ENCODE data around the gene NKAIN1.

DNA sequence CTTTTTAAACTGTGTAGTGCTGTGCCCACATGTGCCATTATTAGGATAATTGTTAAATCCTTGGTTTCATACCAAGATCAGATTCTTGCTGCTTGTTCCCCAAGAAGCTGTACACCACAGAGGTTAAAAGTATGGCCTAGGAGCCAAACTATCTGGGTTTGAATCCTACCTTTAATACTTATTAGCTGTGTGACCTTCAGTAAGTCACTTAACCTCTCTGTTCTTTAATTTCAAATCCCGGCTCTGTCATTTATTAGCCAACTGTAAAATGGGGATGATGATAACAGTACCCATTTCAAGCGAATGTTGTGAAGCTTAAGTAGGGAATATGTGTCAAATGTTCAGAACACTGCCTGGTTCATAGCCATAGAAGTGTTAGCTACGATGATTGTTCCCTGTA lies 32.6 kb downstream of the NKAIN1 start:
- TF ChIP-seq, protein P1, sequence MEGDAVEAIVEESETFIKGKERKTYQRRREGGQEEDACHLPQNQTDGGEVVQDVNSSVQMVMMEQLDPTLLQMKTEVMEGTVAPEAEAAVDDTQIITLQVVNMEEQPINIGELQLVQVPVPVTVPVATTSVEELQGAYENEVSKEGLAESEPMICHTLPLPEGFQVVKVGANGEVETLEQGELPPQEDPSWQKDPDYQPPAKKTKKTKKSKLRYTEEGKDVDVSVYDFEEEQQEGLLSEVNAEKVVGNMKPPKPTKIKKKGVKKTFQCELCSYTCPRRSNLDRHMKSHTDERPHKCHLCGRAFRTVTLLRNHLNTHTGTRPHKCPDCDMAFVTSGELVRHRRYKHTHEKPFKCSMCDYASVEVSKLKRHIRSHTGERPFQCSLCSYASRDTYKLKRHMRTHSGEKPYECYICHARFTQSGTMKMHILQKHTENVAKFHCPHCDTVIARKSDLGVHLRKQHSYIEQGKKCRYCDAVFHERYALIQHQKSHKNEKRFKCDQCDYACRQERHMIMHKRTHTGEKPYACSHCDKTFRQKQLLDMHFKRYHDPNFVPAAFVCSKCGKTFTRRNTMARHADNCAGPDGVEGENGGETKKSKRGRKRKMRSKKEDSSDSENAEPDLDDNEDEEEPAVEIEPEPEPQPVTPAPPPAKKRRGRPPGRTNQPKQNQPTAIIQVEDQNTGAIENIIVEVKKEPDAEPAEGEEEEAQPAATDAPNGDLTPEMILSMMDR (IDR thresholded peaks at IDR 0.05; ENCODE audit: low read length), result no peak
- TF ChIP-seq EZH2 (optimal IDR thresholded peaks at IDR 0.05; ENCODE audit: low read depth, low read length) (no peak), EZH2phosphoT487 (IDR thresholded peaks at IDR 0.05; ENCODE audit: low read length) (no peak)
